Measurements from ENCODE around the gene NEK6.
A peak's percentile ranks its signal among the peaks of the same experiment; 100 is the strongest.

Gene NEK6

DNA sequence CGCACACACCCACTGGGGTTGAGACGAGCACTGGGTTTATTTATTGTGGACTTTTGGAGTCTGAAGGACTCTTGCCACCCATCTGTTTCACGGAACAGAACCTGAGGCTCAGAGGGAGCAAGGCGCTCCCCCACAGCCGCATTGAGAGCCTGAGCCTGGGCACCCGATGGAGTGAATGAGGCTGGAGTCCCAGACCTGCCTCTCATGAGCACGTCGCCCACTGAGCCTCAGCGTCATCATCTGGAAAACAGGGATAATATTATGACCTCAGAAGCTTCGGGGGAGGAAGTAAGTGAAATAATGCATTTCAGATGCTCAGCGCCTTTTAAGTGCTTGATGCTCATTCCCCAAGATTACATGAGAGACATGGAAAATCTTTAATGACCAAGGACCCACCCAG, 5.5 kb downstream of the NEK6 start:
- no peak for DNase-seq

- no peak for DNase-seq
Measured at GRCh38 chr9:124263800-124264426, 6.2 kb downstream of the NEK6 start.

DNA sequence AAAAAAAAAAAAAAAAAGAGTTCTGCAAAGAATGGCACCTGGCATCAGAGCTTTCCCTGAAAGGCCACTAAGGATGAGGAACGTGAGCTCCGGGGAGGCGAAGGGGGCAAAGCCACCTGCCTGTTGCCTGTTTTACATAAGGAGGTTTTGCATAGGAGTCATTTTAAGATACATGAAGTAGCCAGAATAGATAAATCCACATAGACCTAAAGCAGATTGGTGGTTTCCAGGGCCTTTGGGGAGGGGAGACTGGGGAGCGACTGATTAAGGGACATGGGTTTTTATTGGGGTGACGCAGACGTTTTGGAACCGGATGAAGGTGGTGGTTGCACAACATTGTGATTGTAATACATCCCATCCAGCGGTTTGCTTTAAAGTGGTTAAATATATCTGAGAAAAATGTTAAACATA, 7.1 kb downstream of the NEK6 start:
- peak in 1 of 2 donors; percentile 41 for DNase-seq

GRCh38 chr9:124265551-124265950, 7.8 kb downstream of the NEK6 start:
- no peak for DNase-seq

DNA sequence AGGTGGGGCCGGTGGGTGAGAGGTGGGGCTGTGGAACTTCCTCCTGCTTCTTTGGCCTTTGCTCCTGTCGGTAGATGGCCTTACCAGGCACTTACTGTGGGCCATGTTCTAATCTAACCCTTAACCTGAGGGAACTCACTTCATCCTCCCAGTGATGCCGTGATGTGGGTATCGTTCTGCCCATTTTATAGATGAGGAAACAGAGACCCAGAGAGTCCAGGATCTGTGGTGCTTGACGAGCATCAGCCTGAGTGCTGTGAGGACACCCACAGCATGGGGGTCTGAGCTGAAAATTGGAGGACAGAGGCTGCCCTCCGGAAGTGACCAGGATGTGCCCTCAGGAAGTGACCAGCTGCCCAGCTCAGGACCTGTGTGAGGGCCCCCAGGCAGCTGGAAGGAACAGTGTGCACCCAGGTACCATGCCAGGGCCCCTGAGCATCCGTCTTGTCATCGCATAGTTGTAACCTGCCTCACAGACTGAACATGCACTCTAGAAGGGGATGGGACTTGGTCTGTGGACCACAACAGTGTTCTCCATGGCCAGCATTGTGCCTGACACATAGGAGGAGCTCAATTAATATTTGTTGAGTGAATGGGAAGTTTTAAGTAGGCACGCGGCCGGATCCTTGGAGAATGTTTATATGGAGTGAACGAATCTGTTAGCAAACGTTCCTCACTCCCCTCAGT, 8.5 kb downstream of the NEK6 start:
- DNase-seq, result no peak

DNA sequence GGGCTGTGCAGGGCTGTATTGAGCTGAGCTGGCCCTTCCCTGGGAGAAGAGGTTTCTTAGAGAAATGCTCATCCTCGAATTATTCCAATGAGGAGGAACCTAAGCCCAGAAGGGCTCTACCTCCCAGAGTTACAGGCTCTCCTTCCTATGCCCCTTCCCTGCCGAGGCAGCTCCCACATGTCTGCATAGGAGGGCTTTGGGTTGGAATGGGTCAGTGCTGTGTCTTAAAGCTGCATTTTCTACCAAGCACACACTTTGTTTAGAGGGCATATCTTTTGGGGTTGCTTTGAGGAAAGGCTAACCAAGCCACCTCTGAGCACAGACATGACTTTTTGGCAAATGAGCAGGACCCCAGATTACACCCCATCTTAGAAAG, 9.1 kb downstream of the NEK6 start:
- DNase-seq, result no peak

GRCh38 chr9:124267271-124267807, 9.6 kb downstream of the NEK6 start:
- DNase-seq, result no peak

- no peak for DNase-seq
Measured at GRCh38 chr9:124268248-124268647, 10.5 kb downstream of the NEK6 start.

DNA sequence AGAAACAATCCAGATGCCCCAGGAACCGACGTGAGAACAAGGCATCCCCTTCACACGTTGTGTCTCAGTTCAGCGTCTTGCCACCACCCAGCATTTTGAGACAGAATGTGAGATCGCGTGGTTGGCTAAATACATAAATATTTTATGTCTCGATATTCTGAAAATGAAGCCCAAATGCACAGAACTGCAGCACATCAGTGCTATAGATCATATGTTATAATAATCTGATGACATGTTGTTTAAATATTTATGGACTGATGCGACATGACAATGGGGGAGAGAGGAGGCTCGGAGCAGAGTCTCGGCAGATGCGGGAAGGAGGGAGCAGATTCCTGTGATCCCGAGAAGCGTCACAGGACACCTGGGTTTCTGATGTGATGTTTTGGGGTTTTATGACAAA, 10.9 kb downstream of the NEK6 start:
- no peak for DNase-seq

- no peak for DNase-seq
Measured at GRCh38 chr9:124269556-124269955, 11.8 kb downstream of the NEK6 start.

DNA sequence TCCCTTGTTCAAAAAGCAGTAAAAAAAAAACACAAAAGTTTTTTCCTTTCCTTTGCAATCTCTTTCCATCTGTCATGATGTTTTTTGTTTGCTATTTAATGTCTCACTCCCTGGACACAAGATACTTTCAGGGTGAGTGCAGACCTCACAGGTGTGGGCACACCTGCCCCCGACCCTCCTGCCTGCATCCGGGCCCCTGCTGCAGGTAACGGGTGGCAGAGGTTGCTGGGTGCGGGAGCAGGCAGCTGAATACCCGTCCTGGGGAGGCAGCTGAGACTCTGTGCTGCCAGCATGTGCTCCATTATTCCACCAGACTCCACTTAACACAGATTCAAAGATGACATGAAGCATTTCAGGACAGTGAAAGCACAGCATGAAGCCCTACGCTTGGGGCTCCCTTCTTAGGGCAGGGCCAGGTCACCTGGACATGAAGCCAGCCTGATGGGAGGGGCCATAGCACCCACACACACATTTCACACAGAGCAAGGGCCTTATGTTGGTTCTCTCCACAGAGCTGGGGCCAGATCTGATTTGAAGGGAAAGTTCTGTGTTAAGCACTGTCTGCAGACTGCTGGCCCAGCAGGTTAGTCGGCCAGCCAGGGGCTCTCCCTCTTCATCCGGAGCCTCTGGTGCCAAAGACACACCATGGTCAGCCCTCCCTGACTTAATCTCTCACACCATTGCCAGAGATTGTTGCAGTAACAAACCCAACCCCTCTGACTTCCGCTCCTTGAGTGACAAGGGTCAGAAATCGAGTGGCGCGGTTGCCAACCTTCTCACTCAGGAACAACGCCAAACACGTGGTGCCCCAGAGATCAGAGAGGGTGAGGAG, 13.0 kb downstream of the NEK6 start:
- DNase-seq, result no peak

DNA sequence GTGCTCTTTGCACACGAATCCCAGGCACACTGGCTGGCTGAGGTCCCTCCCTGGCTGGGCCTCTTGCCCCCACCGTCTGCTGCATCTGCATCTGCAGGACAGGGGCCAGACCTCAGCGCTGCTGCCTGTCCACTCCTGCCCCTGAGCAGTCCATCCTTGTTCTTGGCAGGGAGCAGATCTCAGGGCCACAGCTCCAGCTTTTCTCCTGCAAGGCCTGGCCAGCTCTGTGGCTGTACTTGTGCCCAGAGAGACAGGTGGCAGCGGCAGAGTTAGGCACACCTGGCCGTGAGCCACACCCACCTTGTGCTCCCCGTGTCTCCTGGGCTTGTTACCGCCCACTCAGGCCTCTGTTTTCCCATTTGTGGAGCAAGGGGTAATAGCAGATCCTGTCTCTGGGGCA, 13.9 kb downstream of the NEK6 start:
- no peak for DNase-seq

DNA sequence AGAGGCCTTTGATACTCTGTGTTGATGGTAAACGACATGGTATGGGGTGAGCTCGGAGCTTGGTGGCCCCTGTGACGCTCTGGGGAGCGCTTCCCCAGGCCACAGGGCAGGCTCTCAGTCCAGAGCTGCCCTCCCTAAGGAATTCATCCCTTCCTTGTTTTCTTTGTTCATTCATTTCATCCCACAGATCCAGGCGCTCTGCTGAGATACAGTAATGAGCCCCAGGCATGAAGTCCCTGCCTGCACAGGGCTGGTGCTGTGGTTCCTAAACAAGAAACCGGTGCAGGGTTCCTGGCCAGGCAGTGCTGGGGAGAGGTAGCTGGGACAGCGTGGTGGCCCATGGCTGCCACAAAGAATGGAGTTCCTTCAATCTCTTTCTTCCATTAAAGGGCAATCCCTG, 14.4 kb downstream of the NEK6 start:
- no peak for DNase-seq

- DNase-seq, result no peak
Measured at GRCh38 chr9:124272979-124273378, 15.2 kb downstream of the NEK6 start.

DNA sequence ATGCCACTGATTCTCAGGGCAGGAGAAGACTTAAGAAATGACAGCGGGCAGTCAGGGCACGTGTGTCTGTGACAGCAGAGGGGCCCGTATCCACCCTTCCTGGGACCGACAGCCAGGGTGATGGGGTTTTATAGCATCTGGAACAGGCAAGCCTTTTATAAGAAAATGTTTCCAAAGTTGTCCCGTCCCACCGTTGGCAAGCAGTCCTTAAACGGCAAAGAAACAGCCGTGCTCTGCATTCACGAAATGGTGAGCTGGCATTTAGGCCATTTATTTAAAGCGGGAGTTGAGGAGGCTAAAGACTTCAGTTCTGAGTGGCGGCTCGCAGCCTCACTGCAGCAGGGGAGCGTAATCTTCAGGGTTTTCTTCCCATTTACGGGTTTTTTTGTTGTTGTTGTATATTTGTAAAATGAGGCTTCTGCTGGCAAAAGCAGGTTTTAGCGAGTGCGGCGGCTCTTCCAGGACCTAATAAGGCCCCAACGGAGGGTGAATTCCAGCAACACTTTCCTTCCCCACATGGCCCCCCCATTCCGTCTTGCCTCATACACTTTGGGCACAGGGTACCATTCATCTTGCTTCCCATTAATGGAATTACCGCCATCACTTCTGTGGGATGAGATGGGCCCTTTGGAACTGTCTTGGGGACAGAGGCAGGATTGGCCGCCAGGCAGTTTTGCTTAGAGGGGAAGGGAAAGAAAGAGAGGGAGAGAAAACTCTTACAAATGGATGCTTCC, 15.8 kb downstream of the NEK6 start:
- no peak for DNase-seq

DNA sequence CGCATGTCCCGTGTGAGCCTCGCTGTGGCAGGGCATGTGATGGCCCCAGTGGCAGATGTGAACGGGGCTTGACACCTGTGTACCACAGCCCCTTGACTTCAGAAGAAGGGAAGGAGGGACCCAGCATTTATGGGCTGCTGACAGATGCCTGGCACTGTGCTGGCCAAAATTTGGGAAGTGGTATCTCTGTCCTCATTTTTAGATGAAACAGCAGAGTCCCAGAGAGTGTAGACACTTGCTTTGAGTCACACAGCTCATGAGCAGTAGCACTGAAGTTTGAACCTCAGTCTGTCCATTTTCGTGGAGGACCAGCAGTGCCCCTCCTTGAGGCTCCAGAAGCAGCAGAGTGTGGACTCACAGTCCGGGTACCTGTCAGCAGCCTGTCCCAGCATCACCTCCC, 16.5 kb downstream of the NEK6 start:
- DNase-seq, result no peak

GRCh38 chr9:124274738-124275137, 17.0 kb downstream of the NEK6 start:
- no peak for DNase-seq

DNA sequence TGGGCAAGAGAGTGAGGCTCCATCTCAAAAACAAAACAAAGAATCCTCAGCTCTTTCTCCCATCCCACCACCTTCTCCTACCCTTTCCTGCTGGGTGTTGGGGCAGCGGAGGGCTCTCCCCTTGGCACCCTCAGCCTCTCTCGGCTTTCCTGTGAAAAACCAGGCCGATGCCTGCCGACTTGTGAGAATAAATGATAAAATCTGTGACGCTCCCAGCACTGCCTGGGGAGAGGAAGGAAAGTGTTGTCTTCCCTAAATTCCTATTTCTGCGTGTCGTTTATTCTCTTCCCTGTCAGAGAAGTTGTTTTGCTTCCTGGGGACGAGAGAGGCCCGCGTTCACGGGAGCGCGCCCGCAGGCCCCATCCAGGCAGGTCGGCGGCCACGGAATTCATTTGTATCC, 19.7 kb downstream of the NEK6 start:
- no peak for DNase-seq

GRCh38 chr9:124278054-124278540, 20.3 kb downstream of the NEK6 start:
- no peak for DNase-seq

GRCh38 chr9:124279531-124280175, 21.9 kb downstream of the NEK6 start:
- no peak for DNase-seq

DNA sequence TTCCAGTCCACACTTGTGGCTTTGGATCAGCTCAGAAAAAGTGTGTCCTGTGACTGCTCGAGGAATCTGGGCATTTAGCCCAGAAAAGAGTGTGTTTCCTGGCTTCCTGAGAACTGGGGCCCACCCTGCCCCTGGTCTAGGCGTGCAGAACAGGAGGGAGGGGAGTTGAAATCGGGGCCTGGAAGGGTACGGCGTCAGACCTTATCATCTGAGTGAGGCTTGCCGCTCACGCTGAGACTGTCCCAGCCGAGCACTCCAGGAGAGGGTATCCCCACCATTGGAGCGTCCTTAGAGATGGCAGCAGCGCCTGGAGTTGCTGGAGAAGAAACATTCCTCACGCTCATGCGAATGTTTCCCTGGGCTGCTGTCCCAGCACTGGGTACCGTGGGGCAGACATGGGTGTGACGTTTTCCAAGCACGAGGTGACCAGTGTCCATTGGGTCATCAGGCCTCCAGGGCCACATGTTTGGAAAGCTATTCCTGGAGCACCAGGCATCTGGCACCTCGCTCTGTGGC, 22.5 kb downstream of the NEK6 start:
- DNase-seq, result no peak

GRCh38 chr9:124281931-124282371, 24.2 kb downstream of the NEK6 start:
- DNase-seq, result no peak

All from CD4-positive, alpha-beta T cell treated with Interferon alpha-2 for 1 hour (primary cell).